Adrenal gland (tissue), 5 donors: Measurements from ENCODE around the gene STAG2.

ENCODE experiments used
- POLR2A ChIP-seq, 2 donors: fragments of 450-650 bp; IDR thresholded peaks; one replicate each; pipeline ENCODE4 v1.6.1; 2017; ENCODE audit warnings: antibody characterized with exemption in 2 of 2, mild to moderate bottlenecking in 2 of 2, moderate library complexity in 1 of 2
- TF ChIP-seq, protein P1 (sequence below), 6 experiments: fragments of 450-650 bp in 4 of 6; fragments of 200-600 bp in 2 of 6; sonication (generic) in 1 of 6; IDR thresholded peaks; 1 replicate in 5 of 6; 2 replicates in 1 of 6; pipeline versions ENCODE4 v1.5.1 to v1.8.0; 2016 to 2021; ENCODE audit warnings: antibody characterized with exemption in 6 of 6, mild to moderate bottlenecking in 2 of 6, moderate library complexity in 1 of 6
- donor health status: DM: no; HTN: no; CAD: no.

- no peak for TF ChIP-seq POLR2A (IDR thresholded peaks at IDR 0.05)
- TF ChIP-seq, protein P1, sequence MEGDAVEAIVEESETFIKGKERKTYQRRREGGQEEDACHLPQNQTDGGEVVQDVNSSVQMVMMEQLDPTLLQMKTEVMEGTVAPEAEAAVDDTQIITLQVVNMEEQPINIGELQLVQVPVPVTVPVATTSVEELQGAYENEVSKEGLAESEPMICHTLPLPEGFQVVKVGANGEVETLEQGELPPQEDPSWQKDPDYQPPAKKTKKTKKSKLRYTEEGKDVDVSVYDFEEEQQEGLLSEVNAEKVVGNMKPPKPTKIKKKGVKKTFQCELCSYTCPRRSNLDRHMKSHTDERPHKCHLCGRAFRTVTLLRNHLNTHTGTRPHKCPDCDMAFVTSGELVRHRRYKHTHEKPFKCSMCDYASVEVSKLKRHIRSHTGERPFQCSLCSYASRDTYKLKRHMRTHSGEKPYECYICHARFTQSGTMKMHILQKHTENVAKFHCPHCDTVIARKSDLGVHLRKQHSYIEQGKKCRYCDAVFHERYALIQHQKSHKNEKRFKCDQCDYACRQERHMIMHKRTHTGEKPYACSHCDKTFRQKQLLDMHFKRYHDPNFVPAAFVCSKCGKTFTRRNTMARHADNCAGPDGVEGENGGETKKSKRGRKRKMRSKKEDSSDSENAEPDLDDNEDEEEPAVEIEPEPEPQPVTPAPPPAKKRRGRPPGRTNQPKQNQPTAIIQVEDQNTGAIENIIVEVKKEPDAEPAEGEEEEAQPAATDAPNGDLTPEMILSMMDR (IDR thresholded peaks at IDR 0.05), result no peak
Observed at GRCh38 chrX:124030520-124030919, 69.0 kb downstream of the STAG2 start.
